Karpas-422 (cell line): Measurements from ENCODE around the gene KCNAB1. TPM values are rescaled to one million over a fixed set of nuclear protein-coding genes. Genes with fewer than 3 reads are reported as not detected.

ENCODE experiments used
- DNase-seq: peaks from one replicate; pipeline ENCODE4 v3.0.0-alpha.2; 2015
- H2AFZ ChIP-seq: fragments of 200-600 bp; sonication (generic); 2 replicates; pipeline ENCODE4 v1.6.1; 2014; ENCODE audit warnings: antibody characterized with exemption, low read length, mixed read lengths
- H3K27ac ChIP-seq: fragments of 200-600 bp; sonication (generic); 2 replicates; pipeline ENCODE4 v1.5.1; 2014; ENCODE audit warnings: mild to moderate bottlenecking, low read length, moderate library complexity
- H3K27me3 ChIP-seq: fragments of 200-600 bp; sonication (generic); 2 replicates; pipeline ENCODE4 v1.6.1; 2014; ENCODE audit warnings: low read length, mixed read lengths
- H3K36me3 ChIP-seq: fragments of 200-600 bp; sonication (generic); 2 replicates; pipeline ENCODE4 v1.6.1; 2014; ENCODE audit warnings: low read length, mixed read lengths; ENCODE audit not compliant: insufficient read depth
- H3K4me1 ChIP-seq: fragments of 200-600 bp; sonication (generic); 2 replicates; pipeline ENCODE4 v1.6.1; 2014; ENCODE audit warnings: mild to moderate bottlenecking, low read length, mixed read lengths
- H3K4me2 ChIP-seq: fragments of 200-600 bp; sonication (generic); 2 replicates; pipeline ENCODE4 v1.6.1; 2014; ENCODE audit warnings: low read length, low read depth, mild to moderate bottlenecking; ENCODE audit not compliant: poor library complexity, severe bottlenecking
- H3K4me3 ChIP-seq: fragments of 200-600 bp; sonication (generic); 2 replicates; pipeline ENCODE4 v1.5.1; 2014; ENCODE audit warnings: mild to moderate bottlenecking, antibody characterized with exemption, low read length, mixed read lengths
- H3K79me2 ChIP-seq: fragments of 200-600 bp; sonication (generic); 2 replicates; pipeline ENCODE4 v1.6.1; 2014; ENCODE audit warnings: mild to moderate bottlenecking, low read length, mixed read lengths
- H3K9ac ChIP-seq: fragments of 200-600 bp; sonication (generic); 2 replicates; pipeline ENCODE4 v1.6.0; 2014; ENCODE audit warnings: low read length
- H3K9me2 ChIP-seq: fragments of 200-600 bp; sonication (generic), shearing (Covaris generic); replicated peaks from 2 replicates; pipeline ENCODE4 v1.6.0; 2014; ENCODE audit warnings: mild to moderate bottlenecking, low read length, moderate library complexity; ENCODE audit not compliant: insufficient read depth
- H3K9me3 ChIP-seq: fragments of 300-700, 200-600 bp; sonication (generic); 2 replicates; pipeline ENCODE4 v1.6.1; 2014; ENCODE audit warnings: low read length, mixed read lengths
- H4K20me1 ChIP-seq: fragments of 200-600 bp; sonication (generic); 2 replicates; pipeline ENCODE4 v1.6.1; 2014; ENCODE audit warnings: mild to moderate bottlenecking, antibody characterized with exemption, low read length, low read depth; ENCODE audit not compliant: insufficient read depth
- total RNA-seq: library from RNA; depleted of rRNA; stranded (reverse); fragments of >200 nt; shearing (Covaris generic); gene quantifications from 2 replicates; pipeline ENCODE4 v1.2.3, GENCODE V29; 2014; ENCODE audit warnings: low replicate concordance

The KCNAB1 gene
- total RNA-seq, 1 experiment from 2014 or later: not detected

- Histone ChIP-seq H3K9ac (no peak overlapping the region), H3K27ac (no peak overlapping the region), H3K4me2 (no peak overlapping the region), H3K4me3 (no peak overlapping the region), H3K27me3 (no peaks in the 10 kb centered on the region), H3K4me1 (no peaks in the 10 kb centered on the region), H3K9me3 (no peaks in the 10 kb centered on the region), H4K20me1 (no peaks in the 10 kb centered on the region), H3K9me2 (no peaks in the 10 kb centered on the region), H3K36me3 (no peaks in the 10 kb centered on the region), H2AFZ (no peak overlapping the region), H3K79me2 (no peaks in the 10 kb centered on the region)
- DNase-seq: no peak
These were observed 89.4 kb downstream of the KCNAB1 start for GRCh38 chr3:156209631-156210335.

DNA sequence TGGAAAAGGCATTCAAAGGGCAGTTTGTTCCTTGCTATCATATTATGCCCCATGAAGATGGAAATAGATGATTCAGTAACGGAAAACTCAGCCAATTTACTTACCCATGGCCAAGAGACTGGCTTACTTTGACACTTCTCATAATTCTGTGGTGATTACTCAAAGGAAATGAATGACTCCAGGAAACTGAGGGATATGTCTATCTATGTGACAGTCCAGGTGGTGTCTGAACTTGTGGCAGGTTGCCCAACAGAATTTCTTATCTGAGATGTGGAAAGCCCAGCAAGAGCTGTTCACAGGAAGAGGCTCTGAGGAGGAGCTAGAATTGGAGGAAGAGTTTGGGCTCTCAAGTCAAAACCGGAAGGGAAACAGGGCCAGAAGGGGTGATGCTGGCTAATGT is 91.2 kb downstream of the KCNAB1 start:
- H3K27me3 ChIP-seq: no peaks in the 10 kb centered on the region

DNA sequence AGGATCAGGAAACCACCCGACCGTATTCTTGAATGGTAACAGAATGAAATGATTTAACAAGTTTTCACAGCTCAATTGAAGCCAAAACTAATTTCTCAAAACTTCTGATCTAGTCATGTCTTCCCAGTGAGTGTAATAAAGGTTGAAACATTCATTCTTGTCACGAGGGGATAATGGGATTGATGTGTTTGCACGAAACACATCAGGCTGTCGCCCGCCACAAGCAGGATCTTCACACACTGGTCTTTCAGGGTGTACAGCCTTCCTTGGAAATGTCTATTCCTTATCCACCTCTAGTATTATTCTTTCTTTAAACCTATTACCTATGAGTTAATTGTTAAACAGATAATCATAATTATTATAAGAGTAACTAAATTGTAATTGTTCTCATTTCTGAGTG is 94.3 kb downstream of the KCNAB1 start:
- Histone ChIP-seq H3K27ac (no peak overlapping the region), H3K79me2 (no peaks in the 10 kb centered on the region)

More for the DNA sequence above, 91.2 kb downstream of the KCNAB1 start:
- H3K9ac ChIP-seq: no peak overlapping the region
- no peak for DNase-seq
- no peak overlapping the region for H2AFZ ChIP-seq
- no peaks in the 10 kb centered on the region for H3K36me3 ChIP-seq
- H3K9me2 ChIP-seq: no peaks in the 10 kb centered on the region
- H3K4me2 ChIP-seq: no peak overlapping the region
- H3K79me2 ChIP-seq: no peaks in the 10 kb centered on the region
- H3K4me1 ChIP-seq: no peaks in the 10 kb centered on the region
- no peak overlapping the region for H3K4me3 ChIP-seq
- no peaks in the 10 kb centered on the region for H3K9me3 ChIP-seq
- H3K27ac ChIP-seq: no peak overlapping the region
- H4K20me1 ChIP-seq: no peaks in the 10 kb centered on the region

GRCh38 chr3:156215751-156216150 is 95.4 kb downstream of the KCNAB1 start:
- no peaks in the 10 kb centered on the region for H3K9me2 ChIP-seq
- no peak overlapping the region for H3K4me3 ChIP-seq
- H4K20me1 ChIP-seq: no peaks in the 10 kb centered on the region
- H3K27me3 ChIP-seq: no peaks in the 10 kb centered on the region
- H3K9me3 ChIP-seq: no peaks in the 10 kb centered on the region
- no peaks in the 10 kb centered on the region for H3K4me1 ChIP-seq
- no peak overlapping the region for H3K4me2 ChIP-seq
- DNase-seq: no peak
- H2AFZ ChIP-seq: no peak overlapping the region
- H3K27ac ChIP-seq: no peak overlapping the region
- H3K9ac ChIP-seq: no peak overlapping the region
- no peaks in the 10 kb centered on the region for H3K79me2 ChIP-seq
- H3K36me3 ChIP-seq: no peaks in the 10 kb centered on the region

More for the DNA sequence above, 94.3 kb downstream of the KCNAB1 start:
- Histone ChIP-seq H3K9me2 (no peaks in the 10 kb centered on the region), H4K20me1 (no peaks in the 10 kb centered on the region), H3K36me3 (no peaks in the 10 kb centered on the region), H3K4me2 (no peak overlapping the region), H3K9ac (no peak overlapping the region), H2AFZ (no peak overlapping the region), H3K4me3 (no peak overlapping the region), H3K9me3 (no peaks in the 10 kb centered on the region), H3K4me1 (no peaks in the 10 kb centered on the region), H3K27me3 (no peaks in the 10 kb centered on the region)
- no peak for DNase-seq

- Histone ChIP-seq H3K9ac (no peak overlapping the region), H4K20me1 (no peaks in the 10 kb centered on the region), H3K27me3 (no peaks in the 10 kb centered on the region)
These were observed 95.8 kb downstream of the KCNAB1 start for GRCh38 chr3:156216216-156216615.

DNA sequence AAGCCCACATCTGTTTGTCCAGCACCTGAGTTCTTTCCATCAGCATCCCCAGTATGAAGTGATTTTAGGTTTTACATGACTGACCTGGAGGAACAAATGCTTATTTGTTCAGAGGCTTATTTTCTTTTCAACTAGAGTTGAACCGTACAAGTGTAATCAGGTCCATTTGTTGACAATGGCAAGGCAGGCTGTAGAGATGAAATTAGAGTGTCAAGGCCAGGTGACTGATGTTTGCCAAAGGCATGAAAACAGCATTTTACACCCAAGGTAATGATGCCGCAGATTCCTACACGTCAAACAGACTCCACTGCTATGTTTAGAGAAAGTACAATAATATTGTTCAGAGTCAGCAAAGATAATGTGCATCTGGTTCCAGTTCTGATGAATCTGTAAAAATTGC is 96.5 kb downstream of the KCNAB1 start:
- Histone ChIP-seq H3K4me3 (no peak overlapping the region), H3K27ac (no peak overlapping the region), H3K9me3 (no peaks in the 10 kb centered on the region), H3K27me3 (no peaks in the 10 kb centered on the region), H2AFZ (no peak overlapping the region), H4K20me1 (no peaks in the 10 kb centered on the region), H3K9me2 (no peaks in the 10 kb centered on the region), H3K4me2 (no peak overlapping the region), H3K36me3 (no peaks in the 10 kb centered on the region), H3K79me2 (no peaks in the 10 kb centered on the region), H3K9ac (no peak overlapping the region), H3K4me1 (no peaks in the 10 kb centered on the region)
- DNase-seq: no peak

More at GRCh38 chr3:156216216-156216615, 95.8 kb downstream of the KCNAB1 start:
- Histone ChIP-seq H3K9me2 (no peaks in the 10 kb centered on the region), H3K4me1 (no peaks in the 10 kb centered on the region), H3K4me2 (no peak overlapping the region), H3K27ac (no peak overlapping the region), H2AFZ (no peak overlapping the region), H3K9me3 (no peaks in the 10 kb centered on the region), H3K4me3 (no peak overlapping the region), H3K36me3 (no peaks in the 10 kb centered on the region), H3K79me2 (no peaks in the 10 kb centered on the region)
- no peak for DNase-seq

GRCh38 chr3:156217674-156218352 is 97.4 kb downstream of the KCNAB1 start:
- H3K4me1 ChIP-seq: no peaks in the 10 kb centered on the region
- H3K27me3 ChIP-seq: no peaks in the 10 kb centered on the region
- DNase-seq: no peak
- no peak overlapping the region for H3K4me3 ChIP-seq
- no peak overlapping the region for H3K27ac ChIP-seq
- no peaks in the 10 kb centered on the region for H3K79me2 ChIP-seq
- no peak overlapping the region for H2AFZ ChIP-seq
- H3K4me2 ChIP-seq: no peak overlapping the region
- no peaks in the 10 kb centered on the region for H3K9me2 ChIP-seq
- no peak overlapping the region for H3K9ac ChIP-seq
- no peaks in the 10 kb centered on the region for H3K36me3 ChIP-seq
- no peaks in the 10 kb centered on the region for H3K9me3 ChIP-seq
- H4K20me1 ChIP-seq: no peaks in the 10 kb centered on the region

DNA sequence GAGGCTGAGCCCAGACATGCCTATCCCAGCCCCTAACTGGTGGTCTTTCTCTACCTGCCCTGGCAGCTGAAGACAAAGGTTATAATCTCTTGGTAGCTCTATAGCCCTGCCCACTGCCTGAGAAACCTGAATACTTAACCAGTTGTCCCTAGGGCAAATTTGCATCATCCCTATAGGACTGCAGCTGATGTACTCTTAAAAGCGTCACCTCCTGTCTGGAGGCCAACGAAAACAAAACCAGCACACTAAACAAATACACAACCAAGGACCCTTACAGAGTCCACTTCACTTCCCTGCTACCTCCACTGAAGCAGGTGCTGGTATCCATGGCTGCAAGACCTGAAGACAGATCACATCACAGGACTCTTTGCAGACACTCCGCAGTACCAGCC is 98.0 kb downstream of the KCNAB1 start:
- Histone ChIP-seq H3K4me1 (no peaks in the 10 kb centered on the region), H2AFZ (no peak overlapping the region), H3K9me3 (no peaks in the 10 kb centered on the region), H3K79me2 (no peaks in the 10 kb centered on the region), H3K27me3 (no peaks in the 10 kb centered on the region), H4K20me1 (no peaks in the 10 kb centered on the region), H3K36me3 (no peaks in the 10 kb centered on the region), H3K4me3 (no peak overlapping the region), H3K27ac (no peak overlapping the region), H3K9ac (no peak overlapping the region), H3K4me2 (no peak overlapping the region), H3K9me2 (no peaks in the 10 kb centered on the region)
- no peak for DNase-seq
